ENCODE results near the gene RPL29. TPM values are rescaled to one million over a fixed set of nuclear protein-coding genes. Genes with fewer than 3 reads are reported as not detected.

Gene RPL29
- total RNA-seq, 6 donors from 2014 or later: 306 to 1,159 (median 770) TPM

DNA sequence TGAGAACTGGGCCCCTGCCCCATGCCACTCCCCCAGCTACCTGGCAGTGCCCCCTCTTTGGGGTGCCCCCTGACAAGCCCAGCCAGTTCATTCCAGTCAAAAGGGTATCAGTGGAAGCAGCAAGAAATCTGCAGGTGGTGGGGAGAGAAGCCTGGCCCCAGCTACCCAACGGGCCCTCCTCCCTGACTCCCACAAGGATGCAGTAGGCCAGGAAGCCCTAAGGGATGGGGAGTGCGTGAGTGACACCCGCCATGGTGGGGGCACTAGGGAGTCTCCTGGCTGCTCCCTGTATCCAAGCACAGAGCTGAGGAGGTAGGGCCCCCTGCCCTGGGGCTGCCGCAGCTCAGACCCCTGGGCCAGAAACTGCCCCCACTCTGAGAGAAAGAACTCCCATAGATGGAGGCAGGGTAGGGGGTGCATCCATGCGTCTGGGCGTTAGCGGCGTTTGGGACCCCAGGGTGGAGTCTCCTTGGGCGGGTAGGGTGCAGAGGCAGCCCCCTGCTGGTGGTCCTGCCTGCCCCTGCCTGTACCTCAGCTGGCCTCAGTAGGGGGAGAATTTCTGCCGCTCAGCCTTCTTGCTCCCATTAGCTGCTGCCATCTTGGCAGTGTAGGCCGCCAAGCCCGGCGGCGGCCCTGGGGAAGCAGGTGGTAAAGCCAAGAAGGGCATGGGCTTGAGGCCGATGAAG, 38.0 kb downstream of the RPL29 start:
- TF ChIP-seq EP300 (IDR thresholded peaks at IDR 0.05) (no peak), POLR2A (IDR thresholded peaks at IDR 0.05) (no peak)

DNA sequence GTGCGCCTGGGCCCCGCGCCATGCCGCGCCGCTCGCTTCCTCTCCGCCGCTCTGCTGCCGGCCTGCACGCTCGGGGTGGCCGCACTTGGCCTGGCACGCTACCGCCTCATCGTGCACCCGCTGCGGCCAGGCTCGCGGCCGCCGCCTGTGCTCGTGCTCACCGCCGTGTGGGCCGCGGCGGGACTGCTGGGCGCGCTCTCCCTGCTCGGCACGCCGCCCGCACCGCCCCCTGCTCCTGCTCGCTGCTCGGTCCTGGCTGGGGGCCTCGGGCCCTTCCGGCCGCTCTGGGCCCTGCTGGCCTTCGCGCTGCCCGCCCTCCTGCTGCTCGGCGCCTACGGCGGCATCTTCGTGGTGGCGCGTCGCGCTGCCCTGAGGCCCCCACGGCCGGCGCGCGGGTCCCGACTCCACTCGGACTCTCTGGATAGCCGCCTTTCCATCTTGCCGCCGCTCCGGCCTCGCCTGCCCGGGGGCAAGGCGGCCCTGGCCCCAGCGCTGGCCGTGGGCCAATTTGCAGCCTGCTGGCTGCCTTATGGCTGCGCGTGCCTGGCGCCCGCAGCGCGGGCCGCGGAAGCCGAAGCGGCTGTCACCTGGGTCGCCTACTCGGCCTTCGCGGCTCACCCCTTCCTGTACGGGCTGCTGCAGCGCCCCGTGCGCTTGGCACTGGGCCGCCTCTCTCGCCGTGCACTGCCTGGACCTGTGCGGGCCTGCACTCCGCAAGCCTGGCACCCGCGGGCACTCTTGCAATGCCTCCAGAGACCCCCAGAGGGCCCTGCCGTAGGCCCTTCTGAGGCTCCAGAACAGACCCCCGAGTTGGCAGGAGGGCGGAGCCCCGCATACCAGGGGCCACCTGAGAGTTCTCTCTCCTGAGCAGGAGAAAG, 39.6 kb downstream of the RPL29 start:
- Histone ChIP-seq H3K27me3 (peaks cover 0 to 9% (median 0%) of the 10 kb centered on the region in 4 donors), H3K4me1 (peaks cover 6 to 18% (median 10%) of the 10 kb centered on the region in 4 donors), H3K36me3 (peaks cover 0 to 28% (median 14%) of the 10 kb centered on the region in 4 donors), H3K27ac (peak overlapping the region; percentile 39 to 64 (median 54)), H3K4me3 (peak overlapping the region in 3 of 4 donors; percentile 31 to 57 (median 54)), H3K9me3 (no peaks in the 10 kb centered on the region)
- TF ChIP-seq POLR2A (IDR thresholded peaks at IDR 0.05) (no peak), POLR2AphosphoS5 (IDR thresholded peaks at IDR 0.05) (no peak), EP300 (IDR thresholded peaks at IDR 0.05) (no peak)
- TF ChIP-seq, protein P1, sequence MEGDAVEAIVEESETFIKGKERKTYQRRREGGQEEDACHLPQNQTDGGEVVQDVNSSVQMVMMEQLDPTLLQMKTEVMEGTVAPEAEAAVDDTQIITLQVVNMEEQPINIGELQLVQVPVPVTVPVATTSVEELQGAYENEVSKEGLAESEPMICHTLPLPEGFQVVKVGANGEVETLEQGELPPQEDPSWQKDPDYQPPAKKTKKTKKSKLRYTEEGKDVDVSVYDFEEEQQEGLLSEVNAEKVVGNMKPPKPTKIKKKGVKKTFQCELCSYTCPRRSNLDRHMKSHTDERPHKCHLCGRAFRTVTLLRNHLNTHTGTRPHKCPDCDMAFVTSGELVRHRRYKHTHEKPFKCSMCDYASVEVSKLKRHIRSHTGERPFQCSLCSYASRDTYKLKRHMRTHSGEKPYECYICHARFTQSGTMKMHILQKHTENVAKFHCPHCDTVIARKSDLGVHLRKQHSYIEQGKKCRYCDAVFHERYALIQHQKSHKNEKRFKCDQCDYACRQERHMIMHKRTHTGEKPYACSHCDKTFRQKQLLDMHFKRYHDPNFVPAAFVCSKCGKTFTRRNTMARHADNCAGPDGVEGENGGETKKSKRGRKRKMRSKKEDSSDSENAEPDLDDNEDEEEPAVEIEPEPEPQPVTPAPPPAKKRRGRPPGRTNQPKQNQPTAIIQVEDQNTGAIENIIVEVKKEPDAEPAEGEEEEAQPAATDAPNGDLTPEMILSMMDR (IDR thresholded peaks at IDR 0.05): peak; percentile 31 to 90 (median 52)
- WGBS, 2 donors: 12 to 20% methylated on average over 2 to 21 of the region's 97 CpGs
- DNase-seq (peak in 1 of 2 donors; percentile 92), ATAC-seq (ENCODE audit: low FRiP score in 2 of 2) (peak; percentile 43 to 85)

More for the DNA sequence above, 38.0 kb downstream of the RPL29 start:
- H3K9me3 ChIP-seq: no peaks in the 10 kb centered on the region
- no peak overlapping the region for H3K27ac ChIP-seq
- whole genome bisulfite sequencing, 2 donors: 98 to 100% methylated on average over 9 to 12 of the region's 15 CpGs
- H3K36me3 ChIP-seq: peaks cover 0 to 28% (median 14%) of the 10 kb centered on the region in 4 donors
- peaks cover 6 to 18% (median 10%) of the 10 kb centered on the region in 4 donors for H3K4me1 ChIP-seq
- no peak for ATAC-seq (ENCODE audit: low FRiP score in 2 of 2)
- H3K27me3 ChIP-seq: peaks cover 0 to 9% (median 0%) of the 10 kb centered on the region in 4 donors
- no peak overlapping the region for H3K4me3 ChIP-seq
- no peak for DNase-seq

DNA sequence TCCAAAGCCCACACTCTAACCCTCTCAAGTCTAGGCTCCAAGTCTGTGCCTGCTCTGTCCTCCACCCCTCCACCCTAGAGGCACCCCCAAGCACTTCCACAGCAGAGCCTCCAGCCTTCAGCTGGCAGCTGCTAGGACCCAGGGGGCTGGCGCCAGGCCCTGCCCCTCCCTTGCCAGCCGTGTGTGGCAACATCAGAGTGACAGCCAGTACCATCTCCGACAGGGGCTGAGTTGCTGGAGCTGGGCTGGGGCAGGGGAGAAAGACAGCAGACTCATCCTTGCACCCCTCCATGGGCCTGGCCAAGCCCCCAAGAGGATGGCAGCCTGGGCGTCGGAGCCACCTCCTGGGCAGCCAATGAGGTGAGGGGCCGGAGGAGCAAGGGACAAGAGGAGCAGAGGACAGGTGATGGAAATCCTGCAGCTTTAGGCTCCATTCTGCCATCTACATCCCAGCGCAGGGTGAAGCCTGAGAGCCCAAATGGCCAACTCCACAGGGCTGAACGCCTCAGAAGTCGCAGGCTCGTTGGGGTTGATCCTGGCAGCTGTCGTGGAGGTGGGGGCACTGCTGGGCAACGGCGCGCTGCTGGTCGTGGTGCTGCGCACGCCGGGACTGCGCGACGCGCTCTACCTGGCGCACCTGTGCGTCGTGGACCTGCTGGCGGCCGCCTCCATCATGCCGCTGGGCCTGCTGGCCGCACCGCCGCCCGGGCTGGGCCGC, 40.4 kb downstream of the RPL29 start, which contains the start of gene GPR62:
GPR62 (plus strand) TSS at position 207 of the 718 bp plus-strand sequence; CDS start at position 479, 272 bp downstream.
- 48 to 62% methylated on average over 3 to 14 of the region's 33 CpGs for WGBS, 2 donors
- TF ChIP-seq POLR2A (IDR thresholded peaks at IDR 0.05) (no peak), POLR2AphosphoS5 (IDR thresholded peaks at IDR 0.05) (no peak), EP300 (IDR thresholded peaks at IDR 0.05) (no peak)
- TF ChIP-seq, protein P1 (IDR thresholded peaks at IDR 0.05): no peak
- Histone ChIP-seq H3K9me3 (no peaks in the 10 kb centered on the region), H3K36me3 (peaks cover 0 to 22% (median 10%) of the 10 kb centered on the region in 4 donors), H3K27ac (peak within 1 kb of the TSS; percentile 39 to 64 (median 54)), H3K4me1 (peaks cover 6 to 18% (median 10%) of the 10 kb centered on the region in 4 donors), H3K4me3 (peak within 1 kb of the TSS in 3 of 4 donors; percentile 31 to 57 (median 54)), H3K27me3 (peaks cover 0 to 9% (median 0%) of the 10 kb centered on the region in 4 donors)
- no peak for ATAC-seq (ENCODE audit: low FRiP score in 2 of 2)
- DNase-seq: peak in 1 of 2 donors; percentile 70

GRCh38 chr3:51954713-51955112, 41.0 kb downstream of the RPL29 start:
- DNase-seq (no peak), ATAC-seq (ENCODE audit: low FRiP score in 2 of 2) (no peak)
- Histone ChIP-seq H3K27me3 (peaks cover 0 to 9% (median 0%) of the 10 kb centered on the region in 4 donors), H3K36me3 (peaks cover 0 to 16% (median 7%) of the 10 kb centered on the region in 4 donors), H3K4me3 (no peak overlapping the region), H3K9me3 (no peaks in the 10 kb centered on the region), H3K27ac (no peak overlapping the region), H3K4me1 (peaks cover 6 to 18% (median 10%) of the 10 kb centered on the region in 4 donors)
- TF ChIP-seq, protein P1 (IDR thresholded peaks at IDR 0.05): no peak
- TF ChIP-seq POLR2AphosphoS5 (IDR thresholded peaks at IDR 0.05) (no peak), EP300 (IDR thresholded peaks at IDR 0.05) (no peak), POLR2A (IDR thresholded peaks at IDR 0.05) (no peak)
- 88 to 91% methylated on average over 1 of the region's 1 CpG for WGBS, 2 donors

Data from upper lobe of left lung (tissue), 6 donors.